Thyroid gland (tissue), 4 donors: ENCODE measurements around the gene MON2.

Experiments used
- CTCF ChIP-seq, 6 experiments: fragments of 200-600 bp in 3 of 6; fragments of 450-650 bp in 3 of 6; sonication (generic) in 3 of 6; IDR thresholded peaks; one replicate each; pipeline ENCODE4 v1.5.1; 2016 to 2019; ENCODE audit warnings: antibody characterized with exemption in 6 of 6, mild to moderate bottlenecking in 2 of 6, inconsistent platforms in 1 of 6, moderate library complexity in 1 of 6
- POLR2A ChIP-seq, 2 donors: fragments of 450-650 bp; IDR thresholded peaks; one replicate each; pipeline ENCODE4 v1.6.1; 2017; ENCODE audit warnings: antibody characterized with exemption in 2 of 2, mild to moderate bottlenecking in 2 of 2, moderate library complexity in 1 of 2

DNA sequence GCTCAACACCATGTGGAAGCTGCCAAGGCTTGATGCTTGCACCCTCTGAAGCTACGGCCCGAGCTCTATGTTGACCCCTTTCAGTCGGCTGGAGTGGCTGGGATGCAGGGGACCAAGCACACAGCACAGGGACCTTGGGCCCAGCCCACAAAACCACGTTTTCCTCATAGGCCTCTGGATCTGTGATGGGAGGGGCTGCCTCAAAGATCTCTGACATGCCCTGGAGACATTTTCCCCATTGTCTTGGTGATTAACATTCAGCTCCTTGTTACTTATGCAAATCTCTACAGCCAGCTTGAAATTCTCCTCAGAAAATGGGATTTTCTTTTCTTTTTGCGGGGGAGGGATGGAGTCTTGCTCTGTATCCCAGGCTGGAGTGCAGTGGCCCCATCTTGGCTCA is 46.3 kb downstream of the MON2 start:
- no peak for TF ChIP-seq POLR2A (IDR thresholded peaks at IDR 0.05)
- TF ChIP-seq CTCF (IDR thresholded peaks at IDR 0.05), result no peak
